ENCODE measurements around the gene C6orf58. TPM values are rescaled to one million over a fixed set of nuclear protein-coding genes. Genes with fewer than 3 reads are reported as not detected.
"Not testable (repeated sequence)": the region's sequence is repeated elsewhere in the genome, so short reads cannot be mapped to it uniquely, and the experiment has no call there.

C6orf58 gene
- polyA plus RNA-seq, 1 experiment = not detected

DNA sequence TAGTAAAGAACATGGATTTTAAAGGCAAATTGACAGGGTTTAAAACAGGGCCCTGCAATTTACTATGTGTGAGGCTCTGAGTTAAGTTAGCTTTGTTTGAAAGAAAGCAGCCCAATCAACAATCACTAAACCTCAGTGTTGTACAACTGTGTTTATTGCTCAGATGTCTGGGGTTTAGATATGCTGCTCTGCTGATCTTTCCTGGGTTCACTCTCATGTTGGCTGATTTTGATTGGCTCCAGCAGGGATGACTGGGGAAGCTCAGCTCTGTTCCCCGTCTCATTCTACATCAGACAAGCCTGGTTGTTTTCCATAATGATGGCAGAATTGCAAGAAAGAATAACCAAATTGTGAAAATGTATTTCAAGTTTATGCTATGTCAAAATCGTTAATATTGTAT is 10.9 kb downstream of the C6orf58 start:
- H3K27me3 ChIP-seq (ENCODE audit: control insufficient read depth, insufficient read depth, low read length) = no peaks in the 10 kb centered on the region
- ChIA-PET CTCF (no interaction called here), POLR2A (no interaction called here)
- H3K36me3 ChIP-seq (ENCODE audit: control insufficient read depth, insufficient read depth, low read length) = no peaks in the 10 kb centered on the region
- TF ChIP-seq, protein P1, sequence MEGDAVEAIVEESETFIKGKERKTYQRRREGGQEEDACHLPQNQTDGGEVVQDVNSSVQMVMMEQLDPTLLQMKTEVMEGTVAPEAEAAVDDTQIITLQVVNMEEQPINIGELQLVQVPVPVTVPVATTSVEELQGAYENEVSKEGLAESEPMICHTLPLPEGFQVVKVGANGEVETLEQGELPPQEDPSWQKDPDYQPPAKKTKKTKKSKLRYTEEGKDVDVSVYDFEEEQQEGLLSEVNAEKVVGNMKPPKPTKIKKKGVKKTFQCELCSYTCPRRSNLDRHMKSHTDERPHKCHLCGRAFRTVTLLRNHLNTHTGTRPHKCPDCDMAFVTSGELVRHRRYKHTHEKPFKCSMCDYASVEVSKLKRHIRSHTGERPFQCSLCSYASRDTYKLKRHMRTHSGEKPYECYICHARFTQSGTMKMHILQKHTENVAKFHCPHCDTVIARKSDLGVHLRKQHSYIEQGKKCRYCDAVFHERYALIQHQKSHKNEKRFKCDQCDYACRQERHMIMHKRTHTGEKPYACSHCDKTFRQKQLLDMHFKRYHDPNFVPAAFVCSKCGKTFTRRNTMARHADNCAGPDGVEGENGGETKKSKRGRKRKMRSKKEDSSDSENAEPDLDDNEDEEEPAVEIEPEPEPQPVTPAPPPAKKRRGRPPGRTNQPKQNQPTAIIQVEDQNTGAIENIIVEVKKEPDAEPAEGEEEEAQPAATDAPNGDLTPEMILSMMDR (IDR thresholded peaks at IDR 0.05; ENCODE audit: insufficient read depth, low read depth, low read length) = no peak
- no peak for DNase-seq (ENCODE audit: low read depth)
- no peak overlapping the region for H3K4me3 ChIP-seq (ENCODE audit: low read depth, low read length)

DNA sequence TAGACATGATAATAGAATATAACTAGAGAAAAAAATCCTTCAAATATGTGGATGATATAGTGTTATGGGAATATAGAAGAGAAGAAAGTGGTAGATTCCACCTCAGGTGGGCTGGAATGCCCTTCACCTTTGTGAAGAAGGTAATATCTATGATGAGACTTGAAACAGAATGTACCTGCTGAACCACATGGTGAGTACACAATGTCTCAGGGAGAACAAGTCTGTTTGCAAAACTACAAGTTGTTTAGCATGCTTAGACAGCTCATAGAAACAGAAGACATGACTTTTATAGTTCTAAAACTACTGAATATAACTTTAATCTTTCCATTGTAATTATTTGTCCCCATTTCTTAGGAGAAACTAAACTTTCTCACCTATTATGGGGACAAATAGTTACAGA is 12.2 kb downstream of the C6orf58 start:
- CTCF ChIA-PET = no interaction called here
- Histone ChIP-seq H3K27me3 (ENCODE audit: control insufficient read depth, insufficient read depth, low read length) (no peaks in the 10 kb centered on the region), H3K36me3 (ENCODE audit: control insufficient read depth, insufficient read depth, low read length) (no peaks in the 10 kb centered on the region), H3K4me3 (ENCODE audit: low read depth, low read length) (no peak overlapping the region)
- DNase-seq (ENCODE audit: low read depth) = no peak
- POLR2A ChIA-PET = no interaction called here
- TF ChIP-seq, protein P1 (IDR thresholded peaks at IDR 0.05; ENCODE audit: insufficient read depth, low read depth, low read length) = no peak

DNA sequence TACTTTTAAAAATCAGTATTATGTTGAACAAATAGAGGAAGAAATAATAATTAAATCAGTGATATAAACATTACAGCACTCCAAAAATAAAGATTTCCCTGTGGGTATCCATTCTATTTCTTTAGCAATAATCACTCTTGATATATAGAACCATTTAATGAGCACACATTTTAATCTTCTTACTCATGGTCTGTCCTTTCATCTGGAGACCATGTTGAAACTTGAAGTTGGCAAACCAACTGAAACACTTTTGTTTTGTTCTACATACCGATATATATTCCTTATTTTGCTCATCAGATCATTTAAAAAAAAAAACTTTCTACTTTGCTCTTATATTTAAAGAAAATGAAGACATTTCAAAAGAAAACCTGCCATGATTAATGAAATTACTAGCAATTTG is 13.4 kb downstream of the C6orf58 start:
- H3K27me3 ChIP-seq (ENCODE audit: control insufficient read depth, insufficient read depth, low read length) = no peaks in the 10 kb centered on the region
- POLR2A ChIA-PET = no interaction called here

DNA sequence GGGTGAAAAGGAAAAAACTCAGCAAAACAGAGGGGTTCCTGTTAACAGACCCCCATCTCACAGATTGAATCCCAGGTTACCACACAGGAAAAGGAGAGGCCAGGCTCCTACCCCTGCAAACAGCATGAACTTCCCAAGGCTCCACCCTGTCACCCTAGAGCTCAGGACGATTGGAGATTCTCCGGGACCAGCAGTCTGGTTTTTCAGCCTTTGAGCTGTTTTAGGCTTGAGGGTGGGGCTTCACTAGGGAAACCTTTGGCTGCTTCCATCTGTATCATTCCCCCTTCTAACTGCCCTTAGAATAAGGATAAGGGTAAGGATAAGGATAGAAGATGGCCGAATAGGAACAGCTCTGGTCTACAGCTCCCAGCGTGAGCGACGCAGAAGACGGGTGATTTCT is 16.0 kb downstream of the C6orf58 start:
- Histone ChIP-seq H3K27me3 (ENCODE audit: control insufficient read depth, insufficient read depth, low read length) (no peaks in the 10 kb centered on the region), H3K36me3 (ENCODE audit: control insufficient read depth, insufficient read depth, low read length) (no peaks in the 10 kb centered on the region), H3K4me3 (ENCODE audit: low read depth, low read length) (no peak overlapping the region)
- POLR2A ChIA-PET = no interaction called here
- CTCF ChIA-PET = no interaction called here
- no peak for DNase-seq (ENCODE audit: low read depth)
- TF ChIP-seq, protein P1 (IDR thresholded peaks at IDR 0.05; ENCODE audit: insufficient read depth, low read depth, low read length) = no peak

More for the DNA sequence above, 13.4 kb downstream of the C6orf58 start:
- Histone ChIP-seq H3K4me3 (ENCODE audit: low read depth, low read length) (no peak overlapping the region), H3K36me3 (ENCODE audit: control insufficient read depth, insufficient read depth, low read length) (no peaks in the 10 kb centered on the region)
- TF ChIP-seq, protein P1 (IDR thresholded peaks at IDR 0.05; ENCODE audit: insufficient read depth, low read depth, low read length) = no peak
- no peak for DNase-seq (ENCODE audit: low read depth)
- CTCF ChIA-PET = no interaction called here

DNA sequence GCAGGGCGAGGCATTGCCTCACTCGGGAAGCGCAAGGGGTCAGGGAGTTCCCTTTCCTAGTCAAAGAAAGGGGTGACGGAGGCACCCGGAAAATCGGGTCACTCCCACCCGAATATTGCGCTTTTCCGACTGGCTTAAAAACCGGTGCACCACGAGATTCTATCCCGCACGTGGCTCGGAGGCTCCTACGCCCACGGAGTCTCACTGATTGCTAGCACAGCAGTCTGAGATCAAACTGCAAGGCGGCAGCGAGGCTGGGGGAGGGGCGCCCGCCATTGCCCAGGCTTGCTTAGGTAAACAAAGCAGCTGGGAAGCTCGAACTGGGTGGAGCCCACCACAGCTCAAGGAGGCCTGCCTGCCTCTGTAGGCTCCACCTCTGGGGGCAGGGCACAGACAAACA is 16.5 kb downstream of the C6orf58 start:
- H3K36me3 ChIP-seq (ENCODE audit: control insufficient read depth, insufficient read depth, low read length); DNase-seq (ENCODE audit: low read depth); CTCF ChIA-PET; POLR2A ChIA-PET; H3K27me3 ChIP-seq (ENCODE audit: control insufficient read depth, insufficient read depth, low read length); H3K4me3 ChIP-seq (ENCODE audit: low read depth, low read length): not testable (repeated sequence)

DNA sequence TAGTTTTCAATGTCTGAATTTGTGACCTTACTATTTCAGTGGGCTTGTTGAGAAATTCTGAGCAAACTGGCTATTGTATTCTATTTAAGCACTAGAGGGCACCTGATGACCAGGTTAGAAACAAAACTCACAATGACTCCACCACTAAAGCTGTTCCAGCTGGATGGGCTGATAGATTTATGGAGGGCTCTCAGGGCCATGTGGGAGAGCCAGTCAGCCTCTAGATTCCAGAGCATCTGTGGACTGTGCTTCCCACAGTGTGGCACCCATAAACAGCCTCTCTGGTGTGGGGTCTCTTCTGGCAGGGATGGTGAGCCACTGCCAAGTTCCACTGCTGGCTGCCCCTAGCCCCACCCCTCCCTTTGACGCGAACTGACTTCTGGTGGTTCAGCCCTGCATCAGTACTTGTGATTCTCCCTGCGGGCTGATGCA is 29.2 kb downstream of the C6orf58 start:
- H3K27me3 ChIP-seq (ENCODE audit: control insufficient read depth, insufficient read depth, low read length) = no peaks in the 10 kb centered on the region
- POLR2A ChIA-PET = no interaction called here

More for the DNA sequence above, 29.2 kb downstream of the C6orf58 start:
- TF ChIP-seq, protein P1 (IDR thresholded peaks at IDR 0.05; ENCODE audit: insufficient read depth, low read depth, low read length) = peak; percentile 46; the same call in 1 of the 2 replicates
- no peak for DNase-seq (ENCODE audit: low read depth)
- CTCF ChIA-PET = interaction anchor here (0.7 to 1.3 kb wide), 4 partner anchors 36 to 1749 kb away, joined by 3 to 7 read pairs (median 3); no protein-coding TSS in a partner anchor
- no peaks in the 10 kb centered on the region for H3K36me3 ChIP-seq (ENCODE audit: control insufficient read depth, insufficient read depth, low read length)
- no peak overlapping the region for H3K4me3 ChIP-seq (ENCODE audit: low read depth, low read length)
